Peyer's patch (tissue), 4 donors: ENCODE results near the gene ELK3.

Experiments
- CTCF ChIP-seq, 6 experiments: fragments of 450-650 bp in 4 of 6; fragments of 200-600 bp in 2 of 6; sonication (generic) in 1 of 6; IDR thresholded peaks; one replicate each; pipeline ENCODE4 v1.5.1; 2017 to 2019; ENCODE audit warnings: antibody characterized with exemption in 6 of 6, mild to moderate bottlenecking in 3 of 6, moderate library complexity in 1 of 6
- POLR2A ChIP-seq, 2 donors: fragments of 450-650 bp; IDR thresholded peaks; one replicate each; pipeline ENCODE4 v1.5.1; 2017; ENCODE audit warnings: antibody characterized with exemption in 2 of 2, mild to moderate bottlenecking in 2 of 2, moderate library complexity in 2 of 2

- TF ChIP-seq POLR2A (IDR thresholded peaks at IDR 0.05), result no peak
- no peak for TF ChIP-seq CTCF (IDR thresholded peaks at IDR 0.05)
Observed at GRCh38 chr12:96215919-96216273, 21.7 kb downstream of the ELK3 start.
